HCT116 (cell line): ENCODE measurements around the gene SEC11C. TPM values are rescaled to one million over a fixed set of nuclear protein-coding genes. Genes with fewer than 3 reads are reported as not detected.

ENCODE experiments used
- ATAC-seq: fragments of 200-7000 bp; cut with Tn5 transposase; 2 replicates; pipeline ENCODE4 v1.9.1; 2020; ENCODE audit warnings: mild to moderate bottlenecking, moderate library complexity
- BruUV-seq: library from RNA; stranded (reverse); fragments of 400-500 nt; replicated peaks from 2 replicates; lab custom pipeline; 2021; lab: Mats Ljungman, UMichigan
- CTCF ChIA-PET: fragments of 300-600 bp; sonication (Branson Sonifier 250); formaldehyde crosslinking; loops from one replicate; lab custom pipeline; 2021; ENCODE audit warnings: antibody characterized with exemption; lab: Charles Lee
- POLR2A ChIA-PET: fragments of 300-600, 350-600 bp; sonication (Branson Sonifier 250); formaldehyde crosslinking; loops from one replicate; lab custom pipeline; 2021; ENCODE audit warnings: antibody characterized with exemption; lab: Charles Lee
- RAD21 ChIA-PET, 2 experiments: fragments of 300-600 bp; sonication (Branson Sonifier 250); formaldehyde crosslinking; loops; one replicate each; lab custom pipeline; 2023; ENCODE audit warnings: low total read pairs in 2 of 2; ENCODE audit not compliant: uncharacterized antibody in 2 of 2, unreplicated experiment in 2 of 2, low non-redundant PET in 1 of 2; lab: Charles Lee
- DNase-seq: peaks from one replicate; pipeline ENCODE4 v3.0.0-alpha.2; 2010; ENCODE audit warnings: low read depth, low spot score
- H2AFZ ChIP-seq: fragments of 200-600 bp; shearing (Covaris generic), sonication (generic); 2 replicates; pipeline ENCODE4 v1.6.1; 2017; ENCODE audit warnings: low read depth, mixed run types, mixed read lengths, antibody characterized with exemption, low read length; ENCODE audit not compliant: poor library complexity, severe bottlenecking
- H3K27ac ChIP-seq: 2 replicates; pipeline ENCODE4 v1.5.1; 2012; ENCODE audit warnings: low read depth, low read length
- H3K27me3 ChIP-seq: fragments of 200-600 bp; sonication (generic); 2 replicates; pipeline ENCODE4 v1.6.1; 2016; ENCODE audit warnings: mixed run types, low read length, mixed read lengths; ENCODE audit not compliant: insufficient read depth
- H3K36me3 ChIP-seq, 2 experiments: fragments of 200-500 bp in 1 of 2; fragments of 200-600 bp in 1 of 2; sonication (Bioruptor generic) in 1 of 2; sonication (generic) in 1 of 2; 2 replicates each; pipeline versions ENCODE4 v1.5.1 to v1.6.1; 2014 to 2016; ENCODE audit warnings: low read length in 2 of 2, inconsistent platforms in 1 of 2, mixed read lengths in 1 of 2, mixed run types in 1 of 2; ENCODE audit not compliant: insufficient read depth in 2 of 2, control insufficient read depth in 1 of 2
- H3K4me1 ChIP-seq, 2 experiments: fragments of 200-600 bp in 1 of 2; sonication (generic) in 1 of 2; 2 replicates each; pipeline versions ENCODE4 v1.5.1 to v1.6.1; 2012 to 2017; ENCODE audit warnings: low read length in 2 of 2, inconsistent platforms in 1 of 2, mild to moderate bottlenecking in 1 of 2, mixed read lengths in 1 of 2, mixed run types in 1 of 2, moderate library complexity in 1 of 2; ENCODE audit not compliant: insufficient read depth in 2 of 2, control insufficient read depth in 1 of 2
- H3K4me2 ChIP-seq: fragments of 200-600 bp; sonication (generic); 2 replicates; pipeline ENCODE4 v1.6.1; 2017; ENCODE audit warnings: mixed run types, low read length, mixed read lengths
- H3K4me3 ChIP-seq, 2 experiments: fragments of 200-600 bp in 1 of 2; sonication (generic) in 1 of 2; replicated peaks in 1 of 2; 2 replicates each; pipeline ENCODE4 v1.5.1; 2011 to 2016; ENCODE audit warnings: low read length in 2 of 2, control low read depth in 1 of 2, low read depth in 1 of 2, mild to moderate bottlenecking in 1 of 2, mixed read lengths in 1 of 2, mixed run types in 1 of 2
- H3K79me2 ChIP-seq: fragments of 200-600 bp; sonication (generic); 2 replicates; pipeline ENCODE4 v1.6.1; 2017; ENCODE audit warnings: mild to moderate bottlenecking, mixed run types, low read length, moderate library complexity, mixed read lengths; ENCODE audit not compliant: insufficient read depth
- H3K9ac ChIP-seq: fragments of 200-600 bp; sonication (generic); 2 replicates; pipeline ENCODE4 v1.6.1; 2016; ENCODE audit warnings: low read length, mixed read lengths
- H3K9me2 ChIP-seq: fragments of 200-600 bp; sonication (generic), shearing (Covaris generic); 2 replicates; pipeline ENCODE4 v1.6.1; 2017; ENCODE audit warnings: mixed run types, mild to moderate bottlenecking, moderate library complexity; ENCODE audit not compliant: insufficient read depth
- H3K9me3 ChIP-seq, 2 experiments: fragments of 200-500 bp in 1 of 2; fragments of 200-600 bp in 1 of 2; sonication (Bioruptor generic) in 1 of 2; sonication (generic) in 1 of 2; 2 replicates each; pipeline ENCODE4 v1.6.1; 2014 to 2017; ENCODE audit warnings: low read length in 2 of 2, mixed read lengths in 2 of 2, inconsistent platforms in 1 of 2, low read depth in 1 of 2, mild to moderate bottlenecking in 1 of 2, mixed run types in 1 of 2, moderate library complexity in 1 of 2; ENCODE audit not compliant: control insufficient read depth in 1 of 2, insufficient read depth in 1 of 2
- H4K20me1 ChIP-seq: fragments of 200-600 bp; sonication (generic), shearing (Covaris generic); 2 replicates; pipeline ENCODE4 v1.6.1; 2017; ENCODE audit warnings: mixed run types, mild to moderate bottlenecking, moderate library complexity; ENCODE audit not compliant: insufficient read depth
- CBX3 ChIP-seq: IDR thresholded peaks from 2 replicates; pipeline ENCODE4 v1.6.1; 2012; ENCODE audit warnings: low read depth
- EGR1 ChIP-seq: IDR thresholded peaks from 2 replicates; pipeline ENCODE4 v1.6.1; 2012; ENCODE audit warnings: low read depth
- ELF1 ChIP-seq: IDR thresholded peaks from 2 replicates; pipeline ENCODE4 v1.6.1; 2012; ENCODE audit warnings: low read depth, borderline replicate concordance
- EZH2 ChIP-seq: fragments of 200-600 bp; sonication (generic); IDR thresholded peaks from 2 replicates; pipeline ENCODE4 v1.6.1; 2017; ENCODE audit warnings: antibody characterized with exemption, mixed run types
- EZH2phosphoT487 ChIP-seq: fragments of 200-600 bp; IDR thresholded peaks from 2 replicates; pipeline ENCODE4 v1.6.1; 2018; ENCODE audit warnings: antibody characterized with exemption, borderline replicate concordance
- FOSL1 ChIP-seq: IDR thresholded peaks from 2 replicates; pipeline ENCODE4 v1.6.1; 2012; ENCODE audit warnings: low read depth
- JUND ChIP-seq: IDR thresholded peaks from 2 replicates; pipeline ENCODE4 v1.6.1; 2012
- POLR2AphosphoS5 ChIP-seq: IDR thresholded peaks from 2 replicates; pipeline ENCODE4 v1.6.1; 2011; ENCODE audit warnings: mild to moderate bottlenecking, low read depth, low read length, moderate library complexity
- RAD21 ChIP-seq: IDR thresholded peaks from 2 replicates; pipeline ENCODE4 v1.6.1; 2012; ENCODE audit warnings: low read depth, mild to moderate bottlenecking
- SRF ChIP-seq: IDR thresholded peaks from 2 replicates; pipeline ENCODE4 v1.6.1; 2012; ENCODE audit warnings: low read depth
- TCF7L2 ChIP-seq: IDR thresholded peaks from 2 replicates; pipeline ENCODE4 v1.7.0; 2011; ENCODE audit warnings: borderline replicate concordance, inconsistent platforms; ENCODE audit not compliant: insufficient read depth, insufficient read length; ENCODE audit errors: extremely low read depth
- YY1 ChIP-seq: IDR thresholded peaks from 2 replicates; pipeline ENCODE4 v1.6.1; 2011; ENCODE audit warnings: low read length, low read depth, moderate library complexity, mild to moderate bottlenecking; ENCODE audit not compliant: insufficient replicate concordance; ENCODE audit errors: extremely low read depth
- ZFX ChIP-seq: fragments of 450-650 bp; IDR thresholded peaks from 2 replicates; pipeline ENCODE4 v1.6.1; 2017
- ZNF274 ChIP-seq: fragments of 200-500 bp; sonication (Bioruptor generic); IDR thresholded peaks from 2 replicates; pipeline ENCODE4 v1.6.1; 2014; ENCODE audit warnings: mild to moderate bottlenecking, low read depth, low read length, inconsistent platforms
- intact Hi-C: fragments of 100-400 bp; cut with micrococcal nuclease; formaldehyde crosslinking; loops from 2 replicates; pipeline ENCODE4 v1.10.0; 2022
- total RNA-seq: library from RNA; stranded (reverse); gene quantifications from one replicate; pipeline ENCODE4 v1.2.1, GENCODE V29; 2021; ENCODE audit not compliant: unreplicated experiment
- TF ChIP-seq, protein P1 (sequence below): IDR thresholded peaks from 2 replicates; pipeline ENCODE4 v1.6.1; 2012; ENCODE audit warnings: low read depth
- TF ChIP-seq, protein P2 (sequence below): IDR thresholded peaks from 2 replicates; pipeline ENCODE4 v1.6.1; 2012
- TF ChIP-seq, protein P3 (sequence below): IDR thresholded peaks from 2 replicates; pipeline ENCODE4 v1.6.1; 2012
- TF ChIP-seq, protein P4 (sequence below): IDR thresholded peaks from 2 replicates; pipeline ENCODE4 v1.6.1; 2011; ENCODE audit warnings: mild to moderate bottlenecking, low read length, moderate library complexity; ENCODE audit not compliant: insufficient replicate concordance; ENCODE audit errors: extremely low read depth
- TF ChIP-seq, protein P5 (sequence below), 3 experiments: fragments of 200-600 bp in 1 of 3; sonication (generic) in 1 of 3; IDR thresholded peaks in 2 of 3; conservative IDR thresholded peaks in 1 of 3; 2 replicates each; pipeline ENCODE4 v1.5.1; 2012 to 2017; ENCODE audit warnings: low read depth in 2 of 3, low read length in 2 of 3, antibody characterized with exemption in 1 of 3, borderline replicate concordance in 1 of 3, control low read depth in 1 of 3, mild to moderate bottlenecking in 1 of 3, mixed read lengths in 1 of 3, mixed run types in 1 of 3, moderate library complexity in 1 of 3; ENCODE audit not compliant: insufficient read depth in 1 of 3

The SEC11C gene
- total RNA-seq, 1 experiment from 2014 or later = 42.2 TPM

DNA sequence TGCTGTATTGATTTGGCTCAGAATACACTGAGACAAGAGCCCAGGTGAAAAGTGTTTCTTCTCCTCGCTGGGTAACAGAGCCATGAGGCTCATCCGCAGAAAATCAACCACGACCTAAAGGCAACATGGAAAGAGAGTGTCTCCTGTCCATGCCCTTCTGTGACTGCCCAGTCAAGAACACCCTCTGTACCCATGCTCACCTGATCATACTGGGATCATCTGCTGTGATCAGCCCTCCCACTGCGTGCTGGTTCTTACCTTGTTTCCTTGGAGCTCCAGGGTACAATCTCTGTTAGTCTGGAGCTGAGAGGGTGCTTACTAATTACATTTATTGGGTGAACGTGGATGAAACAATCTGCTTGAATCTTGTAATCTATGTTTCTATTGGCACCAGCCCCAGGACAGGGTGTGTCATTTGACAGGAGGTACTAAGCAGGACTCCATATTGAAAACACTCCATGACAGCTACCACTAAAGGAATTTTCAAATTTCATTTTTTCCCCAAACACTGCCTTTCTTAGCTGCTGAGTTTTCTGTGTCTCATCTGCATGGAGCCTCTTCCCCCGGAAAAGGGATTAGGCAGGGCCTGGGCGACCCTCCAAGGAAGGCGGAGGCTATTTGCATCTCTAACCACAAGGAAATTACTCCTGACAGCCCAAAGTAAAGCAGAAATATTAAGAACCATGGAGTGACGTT is 40.6 kb downstream of the SEC11C start:
- ChIA-PET POLR2A (no interaction called here), RAD21 (no interaction called here), CTCF (no interaction called here)
- intact Hi-C loops = no loop called here
- no peak for DNase-seq
- Histone ChIP-seq H3K9ac (no peak overlapping the region), H3K4me2 (no peak overlapping the region), H3K27ac (no peak overlapping the region), H3K4me3 (no peak overlapping the region), H3K9me3 (no peaks in the 10 kb centered on the region), H3K36me3 (no peaks in the 10 kb centered on the region), H3K27me3 (no peaks in the 10 kb centered on the region; the same call in 1 of the 2 replicates), H3K4me1 (no peaks in the 10 kb centered on the region), H3K9me2 (no peaks in the 10 kb centered on the region), H4K20me1 (no peaks in the 10 kb centered on the region), H2AFZ (no peak overlapping the region), H3K79me2 (no peaks in the 10 kb centered on the region)
- no TSS peak for BruUV-seq
- no peak for ATAC-seq
- no peak for TF ChIP-seq JUND
- TF ChIP-seq EGR1 = no peak
- TF ChIP-seq TCF7L2 = no peak
- no peak for TF ChIP-seq EZH2phosphoT487
- TF ChIP-seq, protein P1, sequence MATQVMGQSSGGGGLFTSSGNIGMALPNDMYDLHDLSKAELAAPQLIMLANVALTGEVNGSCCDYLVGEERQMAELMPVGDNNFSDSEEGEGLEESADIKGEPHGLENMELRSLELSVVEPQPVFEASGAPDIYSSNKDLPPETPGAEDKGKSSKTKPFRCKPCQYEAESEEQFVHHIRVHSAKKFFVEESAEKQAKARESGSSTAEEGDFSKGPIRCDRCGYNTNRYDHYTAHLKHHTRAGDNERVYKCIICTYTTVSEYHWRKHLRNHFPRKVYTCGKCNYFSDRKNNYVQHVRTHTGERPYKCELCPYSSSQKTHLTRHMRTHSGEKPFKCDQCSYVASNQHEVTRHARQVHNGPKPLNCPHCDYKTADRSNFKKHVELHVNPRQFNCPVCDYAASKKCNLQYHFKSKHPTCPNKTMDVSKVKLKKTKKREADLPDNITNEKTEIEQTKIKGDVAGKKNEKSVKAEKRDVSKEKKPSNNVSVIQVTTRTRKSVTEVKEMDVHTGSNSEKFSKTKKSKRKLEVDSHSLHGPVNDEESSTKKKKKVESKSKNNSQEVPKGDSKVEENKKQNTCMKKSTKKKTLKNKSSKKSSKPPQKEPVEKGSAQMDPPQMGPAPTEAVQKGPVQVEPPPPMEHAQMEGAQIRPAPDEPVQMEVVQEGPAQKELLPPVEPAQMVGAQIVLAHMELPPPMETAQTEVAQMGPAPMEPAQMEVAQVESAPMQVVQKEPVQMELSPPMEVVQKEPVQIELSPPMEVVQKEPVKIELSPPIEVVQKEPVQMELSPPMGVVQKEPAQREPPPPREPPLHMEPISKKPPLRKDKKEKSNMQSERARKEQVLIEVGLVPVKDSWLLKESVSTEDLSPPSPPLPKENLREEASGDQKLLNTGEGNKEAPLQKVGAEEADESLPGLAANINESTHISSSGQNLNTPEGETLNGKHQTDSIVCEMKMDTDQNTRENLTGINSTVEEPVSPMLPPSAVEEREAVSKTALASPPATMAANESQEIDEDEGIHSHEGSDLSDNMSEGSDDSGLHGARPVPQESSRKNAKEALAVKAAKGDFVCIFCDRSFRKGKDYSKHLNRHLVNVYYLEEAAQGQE = no peak
- TF ChIP-seq POLR2AphosphoS5 = no peak
- no peak for TF ChIP-seq RAD21
- TF ChIP-seq SRF = no peak
- TF ChIP-seq CBX3 = no peak
- no peak for TF ChIP-seq ELF1
- TF ChIP-seq, protein P2, sequence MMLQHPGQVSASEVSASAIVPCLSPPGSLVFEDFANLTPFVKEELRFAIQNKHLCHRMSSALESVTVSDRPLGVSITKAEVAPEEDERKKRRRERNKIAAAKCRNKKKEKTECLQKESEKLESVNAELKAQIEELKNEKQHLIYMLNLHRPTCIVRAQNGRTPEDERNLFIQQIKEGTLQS = no peak
- TF ChIP-seq, protein P3, sequence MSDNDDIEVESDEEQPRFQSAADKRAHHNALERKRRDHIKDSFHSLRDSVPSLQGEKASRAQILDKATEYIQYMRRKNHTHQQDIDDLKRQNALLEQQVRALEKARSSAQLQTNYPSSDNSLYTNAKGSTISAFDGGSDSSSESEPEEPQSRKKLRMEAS = no peak
- no peak for TF ChIP-seq FOSL1
- no peak for TF ChIP-seq ZNF274
- TF ChIP-seq, protein P4, sequence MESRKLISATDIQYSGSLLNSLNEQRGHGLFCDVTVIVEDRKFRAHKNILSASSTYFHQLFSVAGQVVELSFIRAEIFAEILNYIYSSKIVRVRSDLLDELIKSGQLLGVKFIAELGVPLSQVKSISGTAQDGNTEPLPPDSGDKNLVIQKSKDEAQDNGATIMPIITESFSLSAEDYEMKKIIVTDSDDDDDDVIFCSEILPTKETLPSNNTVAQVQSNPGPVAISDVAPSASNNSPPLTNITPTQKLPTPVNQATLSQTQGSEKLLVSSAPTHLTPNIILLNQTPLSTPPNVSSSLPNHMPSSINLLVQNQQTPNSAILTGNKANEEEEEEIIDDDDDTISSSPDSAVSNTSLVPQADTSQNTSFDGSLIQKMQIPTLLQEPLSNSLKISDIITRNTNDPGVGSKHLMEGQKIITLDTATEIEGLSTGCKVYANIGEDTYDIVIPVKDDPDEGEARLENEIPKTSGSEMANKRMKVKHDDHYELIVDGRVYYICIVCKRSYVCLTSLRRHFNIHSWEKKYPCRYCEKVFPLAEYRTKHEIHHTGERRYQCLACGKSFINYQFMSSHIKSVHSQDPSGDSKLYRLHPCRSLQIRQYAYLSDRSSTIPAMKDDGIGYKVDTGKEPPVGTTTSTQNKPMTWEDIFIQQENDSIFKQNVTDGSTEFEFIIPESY = no peak
- TF ChIP-seq, protein P5, sequence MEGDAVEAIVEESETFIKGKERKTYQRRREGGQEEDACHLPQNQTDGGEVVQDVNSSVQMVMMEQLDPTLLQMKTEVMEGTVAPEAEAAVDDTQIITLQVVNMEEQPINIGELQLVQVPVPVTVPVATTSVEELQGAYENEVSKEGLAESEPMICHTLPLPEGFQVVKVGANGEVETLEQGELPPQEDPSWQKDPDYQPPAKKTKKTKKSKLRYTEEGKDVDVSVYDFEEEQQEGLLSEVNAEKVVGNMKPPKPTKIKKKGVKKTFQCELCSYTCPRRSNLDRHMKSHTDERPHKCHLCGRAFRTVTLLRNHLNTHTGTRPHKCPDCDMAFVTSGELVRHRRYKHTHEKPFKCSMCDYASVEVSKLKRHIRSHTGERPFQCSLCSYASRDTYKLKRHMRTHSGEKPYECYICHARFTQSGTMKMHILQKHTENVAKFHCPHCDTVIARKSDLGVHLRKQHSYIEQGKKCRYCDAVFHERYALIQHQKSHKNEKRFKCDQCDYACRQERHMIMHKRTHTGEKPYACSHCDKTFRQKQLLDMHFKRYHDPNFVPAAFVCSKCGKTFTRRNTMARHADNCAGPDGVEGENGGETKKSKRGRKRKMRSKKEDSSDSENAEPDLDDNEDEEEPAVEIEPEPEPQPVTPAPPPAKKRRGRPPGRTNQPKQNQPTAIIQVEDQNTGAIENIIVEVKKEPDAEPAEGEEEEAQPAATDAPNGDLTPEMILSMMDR (IDR thresholded peaks at IDR 0.05 in 2 of 3, conservative IDR thresholded peaks at IDR 0.05 in 1 of 3; ENCODE audit: borderline replicate concordance in 1 of 3, insufficient read depth in 1 of 3, low read depth in 2 of 3, low read length in 2 of 3) = no peak
- no peak for TF ChIP-seq ZFX
- no peak for TF ChIP-seq EZH2
- TF ChIP-seq YY1 = no peak
